OCI-LY1 (cell line): ENCODE data around the gene ST7L.

Experiments
- EZH2 ChIP-seq: fragments of 200-600 bp; sonication (generic), shearing (Covaris generic); IDR thresholded peaks from 2 replicates; pipeline ENCODE4 v1.8.0; 2017; ENCODE audit warnings: borderline replicate concordance, mixed run types, mild to moderate bottlenecking, antibody characterized with exemption, low read length, moderate library complexity, mixed read lengths
- TF ChIP-seq, protein P1 (sequence below): fragments of 200-600 bp; sonication (generic), shearing (Covaris generic); IDR thresholded peaks from 2 replicates; pipeline ENCODE4 v1.5.1; 2017; ENCODE audit warnings: mild to moderate bottlenecking, antibody characterized with exemption, low read length, moderate library complexity, mixed read lengths

DNA sequence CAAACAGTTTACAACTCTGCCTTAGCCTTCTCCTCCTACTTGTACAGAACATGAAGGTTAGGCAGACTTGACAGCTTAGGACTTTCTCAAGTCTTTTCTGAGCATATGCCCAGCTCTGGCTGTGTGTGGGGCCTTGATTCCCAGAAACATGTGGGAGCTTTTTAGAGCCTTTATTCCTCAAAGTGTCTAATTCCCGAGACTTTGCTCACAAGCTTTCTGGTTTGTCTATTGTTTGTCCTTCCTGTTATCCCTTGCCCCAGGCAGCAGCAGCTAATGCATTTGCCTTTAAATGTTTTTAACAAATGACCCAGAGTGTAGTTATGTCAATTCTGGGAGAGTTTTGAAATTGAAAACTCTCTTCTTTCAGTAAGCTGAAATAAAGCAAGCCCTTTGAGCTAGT, 29.2 kb downstream of the ST7L start:
- TF ChIP-seq, protein P1, sequence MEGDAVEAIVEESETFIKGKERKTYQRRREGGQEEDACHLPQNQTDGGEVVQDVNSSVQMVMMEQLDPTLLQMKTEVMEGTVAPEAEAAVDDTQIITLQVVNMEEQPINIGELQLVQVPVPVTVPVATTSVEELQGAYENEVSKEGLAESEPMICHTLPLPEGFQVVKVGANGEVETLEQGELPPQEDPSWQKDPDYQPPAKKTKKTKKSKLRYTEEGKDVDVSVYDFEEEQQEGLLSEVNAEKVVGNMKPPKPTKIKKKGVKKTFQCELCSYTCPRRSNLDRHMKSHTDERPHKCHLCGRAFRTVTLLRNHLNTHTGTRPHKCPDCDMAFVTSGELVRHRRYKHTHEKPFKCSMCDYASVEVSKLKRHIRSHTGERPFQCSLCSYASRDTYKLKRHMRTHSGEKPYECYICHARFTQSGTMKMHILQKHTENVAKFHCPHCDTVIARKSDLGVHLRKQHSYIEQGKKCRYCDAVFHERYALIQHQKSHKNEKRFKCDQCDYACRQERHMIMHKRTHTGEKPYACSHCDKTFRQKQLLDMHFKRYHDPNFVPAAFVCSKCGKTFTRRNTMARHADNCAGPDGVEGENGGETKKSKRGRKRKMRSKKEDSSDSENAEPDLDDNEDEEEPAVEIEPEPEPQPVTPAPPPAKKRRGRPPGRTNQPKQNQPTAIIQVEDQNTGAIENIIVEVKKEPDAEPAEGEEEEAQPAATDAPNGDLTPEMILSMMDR = no peak
- TF ChIP-seq EZH2 = no peak
